HFF-Myc (cell line): ENCODE measurements around the gene RGS6.

Experiments
- DNase-seq: peaks from one replicate; pipeline ENCODE4 v3.0.0-alpha.2; 2011; ENCODE audit warnings: low read depth; ENCODE audit errors: extremely low read depth
- H3K4me3 ChIP-seq: replicated peaks from 2 replicates; pipeline ENCODE4 v1.5.1; 2011; ENCODE audit warnings: low read depth, mild to moderate bottlenecking, control low read depth, low read length
- CTCF ChIP-seq: IDR thresholded peaks from 2 replicates; pipeline ENCODE4 v1.5.1; 2012; ENCODE audit warnings: mild to moderate bottlenecking, low read depth, low read length, control low read depth; ENCODE audit errors: missing control alignments

RGS6 gene

GRCh38 chr14:72026536-72026935 lies 94.3 kb downstream of the RGS6 start:
- DNase-seq: no peak
- no peak for TF ChIP-seq CTCF

GRCh38 chr14:72027061-72027460 lies 94.8 kb downstream of the RGS6 start:
- DNase-seq: no peak
- no peak overlapping the region for H3K4me3 ChIP-seq
- no peak for TF ChIP-seq CTCF

More at GRCh38 chr14:72026536-72026935, 94.3 kb downstream of the RGS6 start:
- H3K4me3 ChIP-seq: no peak overlapping the region

GRCh38 chr14:72033365-72033764 lies 101.1 kb downstream of the RGS6 start:
- H3K4me3 ChIP-seq: no peak overlapping the region
- no peak for DNase-seq
- no peak for TF ChIP-seq CTCF

GRCh38 chr14:72040528-72040927 lies 108.3 kb downstream of the RGS6 start:
- no peak overlapping the region for H3K4me3 ChIP-seq
- TF ChIP-seq CTCF: no peak
- DNase-seq: no peak

- TF ChIP-seq CTCF: no peak
- no peak for DNase-seq
Observed at GRCh38 chr14:72045271-72045670, 113.0 kb downstream of the RGS6 start.

GRCh38 chr14:72045885-72046284 lies 113.7 kb downstream of the RGS6 start:
- DNase-seq: no peak
- no peak for TF ChIP-seq CTCF
- H3K4me3 ChIP-seq: no peak overlapping the region

More at GRCh38 chr14:72045271-72045670, 113.0 kb downstream of the RGS6 start:
- no peak overlapping the region for H3K4me3 ChIP-seq

GRCh38 chr14:72049462-72049861 lies 117.2 kb downstream of the RGS6 start:
- DNase-seq: no peak
- no peak for TF ChIP-seq CTCF
- H3K4me3 ChIP-seq: no peak overlapping the region
